WTC11 (cell line): ENCODE measurements around the gene INAFM2.

Source experiments
- AFF4 ChIP-seq: sonication (generic); formaldehyde crosslinking; IDR thresholded peaks from 2 replicates; pipeline ENCODE4 v1.8.1; 2023; ENCODE audit warnings: mild to moderate bottlenecking, missing genetic modification reagents, borderline replicate concordance
- ATF3 ChIP-seq: sonication (generic); formaldehyde crosslinking; conservative IDR thresholded peaks from 2 replicates; pipeline ENCODE4 v1.8.1; 2022; ENCODE audit warnings: mild to moderate bottlenecking, missing genetic modification reagents
- CBFB ChIP-seq: sonication (generic); formaldehyde crosslinking; IDR thresholded peaks from 2 replicates; pipeline ENCODE4 v1.8.1; 2022; ENCODE audit warnings: mild to moderate bottlenecking, low read depth, missing genetic modification reagents
- CTCF ChIP-seq: fragments of 200-600 bp; IDR thresholded peaks from 2 replicates; pipeline ENCODE4 v1.8.0; 2022; ENCODE audit warnings: antibody characterized with exemption
- IRF2 ChIP-seq: sonication (generic); formaldehyde crosslinking; IDR thresholded peaks from 2 replicates; pipeline ENCODE4 v1.8.0; 2022; ENCODE audit warnings: low read depth, missing genetic modification reagents, borderline replicate concordance
- NR2C2 ChIP-seq: sonication (generic); formaldehyde crosslinking; IDR thresholded peaks from 2 replicates; pipeline ENCODE4 v1.8.0; 2022; ENCODE audit warnings: mild to moderate bottlenecking, missing genetic modification reagents
- ZBTB43 ChIP-seq: sonication (generic); formaldehyde crosslinking; IDR thresholded peaks from 2 replicates; pipeline ENCODE4 v1.8.1; 2023; ENCODE audit warnings: mild to moderate bottlenecking, missing genetic modification reagents
- ZNF423 ChIP-seq: fragments of 250-450 bp; sonication (Bioruptor Pico); IDR thresholded peaks from 2 replicates; pipeline ENCODE4 v2.1.2; 2022; ENCODE audit warnings: mild to moderate bottlenecking, moderate library complexity
- ZNF512 ChIP-seq: sonication (generic); formaldehyde crosslinking; IDR thresholded peaks from 2 replicates; pipeline ENCODE4 v1.8.1; 2022; ENCODE audit warnings: missing genetic modification reagents, borderline replicate concordance
- TF ChIP-seq, protein P1 (sequence below): sonication (generic); formaldehyde crosslinking; IDR thresholded peaks from 2 replicates; pipeline ENCODE4 v1.8.0; 2022; ENCODE audit warnings: mild to moderate bottlenecking, missing genetic modification reagents
- TF ChIP-seq, protein P2 (sequence below): sonication (generic); formaldehyde crosslinking; conservative IDR thresholded peaks from 2 replicates; pipeline ENCODE4 v1.8.1; 2023; ENCODE audit warnings: mild to moderate bottlenecking, low read depth, missing genetic modification reagents, moderate library complexity
- TF ChIP-seq, protein P3 (sequence below): sonication (generic); formaldehyde crosslinking; IDR thresholded peaks from 2 replicates; pipeline ENCODE4 v1.8.1; 2023; ENCODE audit warnings: mild to moderate bottlenecking, moderate library complexity, missing genetic modification reagents

- no peak for TF ChIP-seq CTCF
- TF ChIP-seq IRF2 (CRISPR knock-in tag), result no peak
- TF ChIP-seq NR2C2, result no peak
- TF ChIP-seq AFF4, result no peak
- no peak for TF ChIP-seq ATF3 (CRISPR knock-in tag)
- TF ChIP-seq ZNF512, result no peak
- no peak for TF ChIP-seq CBFB (CRISPR knock-in tag)
- TF ChIP-seq, protein P1, sequence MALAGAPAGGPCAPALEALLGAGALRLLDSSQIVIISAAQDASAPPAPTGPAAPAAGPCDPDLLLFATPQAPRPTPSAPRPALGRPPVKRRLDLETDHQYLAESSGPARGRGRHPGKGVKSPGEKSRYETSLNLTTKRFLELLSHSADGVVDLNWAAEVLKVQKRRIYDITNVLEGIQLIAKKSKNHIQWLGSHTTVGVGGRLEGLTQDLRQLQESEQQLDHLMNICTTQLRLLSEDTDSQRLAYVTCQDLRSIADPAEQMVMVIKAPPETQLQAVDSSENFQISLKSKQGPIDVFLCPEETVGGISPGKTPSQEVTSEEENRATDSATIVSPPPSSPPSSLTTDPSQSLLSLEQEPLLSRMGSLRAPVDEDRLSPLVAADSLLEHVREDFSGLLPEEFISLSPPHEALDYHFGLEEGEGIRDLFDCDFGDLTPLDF (CRISPR knock-in tag), result no peak
- TF ChIP-seq ZNF423 (CRISPR knock-in tag), result no peak
- no peak for TF ChIP-seq ZBTB43 (CRISPR knock-in tag)
- TF ChIP-seq, protein P2, sequence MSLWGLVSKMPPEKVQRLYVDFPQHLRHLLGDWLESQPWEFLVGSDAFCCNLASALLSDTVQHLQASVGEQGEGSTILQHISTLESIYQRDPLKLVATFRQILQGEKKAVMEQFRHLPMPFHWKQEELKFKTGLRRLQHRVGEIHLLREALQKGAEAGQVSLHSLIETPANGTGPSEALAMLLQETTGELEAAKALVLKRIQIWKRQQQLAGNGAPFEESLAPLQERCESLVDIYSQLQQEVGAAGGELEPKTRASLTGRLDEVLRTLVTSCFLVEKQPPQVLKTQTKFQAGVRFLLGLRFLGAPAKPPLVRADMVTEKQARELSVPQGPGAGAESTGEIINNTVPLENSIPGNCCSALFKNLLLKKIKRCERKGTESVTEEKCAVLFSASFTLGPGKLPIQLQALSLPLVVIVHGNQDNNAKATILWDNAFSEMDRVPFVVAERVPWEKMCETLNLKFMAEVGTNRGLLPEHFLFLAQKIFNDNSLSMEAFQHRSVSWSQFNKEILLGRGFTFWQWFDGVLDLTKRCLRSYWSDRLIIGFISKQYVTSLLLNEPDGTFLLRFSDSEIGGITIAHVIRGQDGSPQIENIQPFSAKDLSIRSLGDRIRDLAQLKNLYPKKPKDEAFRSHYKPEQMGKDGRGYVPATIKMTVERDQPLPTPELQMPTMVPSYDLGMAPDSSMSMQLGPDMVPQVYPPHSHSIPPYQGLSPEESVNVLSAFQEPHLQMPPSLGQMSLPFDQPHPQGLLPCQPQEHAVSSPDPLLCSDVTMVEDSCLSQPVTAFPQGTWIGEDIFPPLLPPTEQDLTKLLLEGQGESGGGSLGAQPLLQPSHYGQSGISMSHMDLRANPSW (CRISPR knock-in tag), result no peak
- TF ChIP-seq, protein P3, sequence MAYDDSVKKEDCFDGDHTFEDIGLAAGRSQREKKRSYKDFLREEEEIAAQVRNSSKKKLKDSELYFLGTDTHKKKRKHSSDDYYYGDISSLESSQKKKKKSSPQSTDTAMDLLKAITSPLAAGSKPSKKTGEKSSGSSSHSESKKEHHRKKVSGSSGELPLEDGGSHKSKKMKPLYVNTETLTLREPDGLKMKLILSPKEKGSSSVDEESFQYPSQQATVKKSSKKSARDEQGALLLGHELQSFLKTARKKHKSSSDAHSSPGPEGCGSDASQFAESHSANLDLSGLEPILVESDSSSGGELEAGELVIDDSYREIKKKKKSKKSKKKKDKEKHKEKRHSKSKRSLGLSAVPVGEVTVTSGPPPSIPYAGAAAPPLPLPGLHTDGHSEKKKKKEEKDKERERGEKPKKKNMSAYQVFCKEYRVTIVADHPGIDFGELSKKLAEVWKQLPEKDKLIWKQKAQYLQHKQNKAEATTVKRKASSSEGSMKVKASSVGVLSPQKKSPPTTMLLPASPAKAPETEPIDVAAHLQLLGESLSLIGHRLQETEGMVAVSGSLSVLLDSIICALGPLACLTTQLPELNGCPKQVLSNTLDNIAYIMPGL (CRISPR knock-in tag), result no peak
These were observed 13.2 kb downstream of the INAFM2 start for GRCh38 chr15:40336744-40337122.
